ENCODE measurements around the gene DLX6.

- TF ChIP-seq CTCF (IDR thresholded peaks at IDR 0.05) = no peak
- TF ChIP-seq ZFX (IDR thresholded peaks at IDR 0.05; ENCODE audit: borderline replicate concordance) = no peak
Measured at GRCh38 chr7:97020601-97020995, 15.2 kb downstream of the DLX6 start.
